ENCODE data around the gene USP9X.
"Not testable (repeated sequence)": the region's sequence is repeated elsewhere in the genome, so short reads cannot be mapped to it uniquely, and the experiment has no call there.

Gene USP9X

GRCh38 chrX:41209853-41210252 lies 124.6 kb downstream of the USP9X start:
- no peak for DNase-seq

GRCh38 chrX:41224605-41225004 lies 139.4 kb downstream of the USP9X start:
- DNase-seq: no peak

DNA sequence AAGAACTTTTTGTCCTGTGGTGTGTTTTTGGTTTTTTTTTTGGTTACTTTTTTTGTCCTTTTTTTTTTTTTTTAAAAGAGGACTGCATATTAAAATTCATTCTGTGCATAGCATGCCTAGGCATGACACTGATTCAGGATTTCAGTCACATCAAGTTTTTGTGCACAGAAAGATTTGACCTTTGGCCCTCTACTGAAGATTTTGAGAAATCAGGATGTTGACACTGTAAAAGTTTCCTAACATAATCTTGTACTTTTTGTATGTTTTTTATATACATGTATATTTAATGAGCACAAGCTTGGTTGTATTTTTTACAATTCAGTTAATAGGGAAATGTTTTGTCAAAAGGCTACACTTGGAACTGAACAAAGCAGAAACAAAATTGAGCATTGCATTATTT lies 148.7 kb downstream of the USP9X start:
- DNase-seq: no peak

DNA sequence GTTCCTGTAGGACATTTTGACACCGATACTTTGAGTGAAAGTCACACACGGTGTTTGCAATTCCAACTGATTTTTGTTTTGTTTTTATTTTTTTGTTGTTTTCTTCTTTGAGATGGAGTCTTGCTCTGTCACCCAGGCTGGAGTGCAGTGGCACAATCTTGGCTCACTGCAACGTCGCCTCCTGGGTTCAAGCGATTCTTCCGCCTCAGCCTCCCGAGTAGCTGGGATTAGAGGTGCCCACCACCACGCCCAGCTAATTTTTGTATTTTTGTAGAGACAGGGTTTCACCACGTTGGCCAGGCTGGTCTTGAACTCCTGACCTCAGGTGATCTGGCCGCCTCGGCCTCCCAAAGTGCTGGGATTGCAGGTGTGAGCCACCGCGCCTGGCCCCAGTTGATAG lies 149.2 kb downstream of the USP9X start:
- not testable (repeated sequence) for DNase-seq

GRCh38 chrX:41234962-41235361 lies 149.7 kb downstream of the USP9X start:
- no peak for DNase-seq

DNA sequence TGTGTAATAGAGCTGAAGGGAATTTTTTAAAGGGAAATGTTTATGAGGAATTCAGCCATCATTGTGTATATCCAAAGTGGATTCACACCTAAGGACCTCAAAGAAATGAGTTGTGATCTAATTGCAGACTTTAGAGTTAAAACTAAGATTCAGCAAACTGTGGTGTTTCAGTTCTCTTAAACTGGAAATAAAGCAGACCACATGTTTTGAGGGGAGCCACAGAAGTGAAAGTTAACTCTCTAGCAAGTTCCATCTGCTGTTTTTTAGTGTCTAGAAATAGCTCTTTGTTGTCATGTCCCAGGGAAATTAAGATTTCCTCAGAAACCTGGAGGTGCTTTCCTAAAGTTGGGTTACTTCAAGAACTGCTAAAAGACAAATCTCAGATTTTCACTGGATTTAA lies 151.4 kb downstream of the USP9X start:
- DNase-seq: no peak

- no peak for DNase-seq
These were observed 155.3 kb downstream of the USP9X start for GRCh38 chrX:41240509-41240908.

- no peak for DNase-seq
These were observed 156.7 kb downstream of the USP9X start for GRCh38 chrX:41241962-41242361.

DNA sequence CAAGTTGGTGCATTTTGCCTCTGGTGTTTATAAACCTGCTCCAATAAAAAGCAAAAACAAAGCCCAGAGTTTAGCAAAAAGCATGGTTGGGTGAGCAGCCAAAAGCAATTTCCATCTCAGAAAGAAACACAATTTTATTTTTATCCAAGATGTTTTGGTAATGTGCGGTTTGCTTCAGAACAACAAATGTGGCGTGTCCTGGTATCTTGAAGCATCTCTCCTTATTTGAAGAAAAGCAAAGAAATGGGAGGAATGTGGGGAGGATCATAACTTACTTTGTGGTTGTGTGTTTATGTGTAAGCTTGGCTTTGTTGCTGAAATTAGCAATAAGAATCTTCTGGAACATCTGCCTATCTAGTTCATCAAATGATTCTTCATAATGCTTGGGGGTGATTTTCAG lies 160.4 kb downstream of the USP9X start:
- DNase-seq: no peak

DNA sequence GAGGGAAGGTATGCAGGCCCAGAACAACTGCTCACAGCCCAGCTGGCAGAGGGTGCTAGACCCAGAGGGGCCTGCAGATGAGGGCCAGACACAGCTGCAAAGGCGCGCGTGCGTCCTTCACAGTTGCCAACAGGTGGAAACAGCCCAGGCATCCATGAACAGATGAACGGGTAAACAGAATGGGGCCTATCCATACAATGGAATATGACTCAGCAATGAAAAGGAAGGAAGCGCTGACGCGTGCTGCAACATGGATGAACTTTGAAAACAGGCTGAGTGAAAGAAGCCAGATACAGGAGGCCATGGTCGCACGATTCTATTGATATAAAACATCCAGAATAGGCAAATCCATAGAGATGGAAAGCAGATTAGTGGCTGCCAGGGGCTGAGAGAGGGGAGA lies 165.6 kb downstream of the USP9X start:
- DNase-seq: no peak

- no peak for DNase-seq
These were observed 172.6 kb downstream of the USP9X start for GRCh38 chrX:41257801-41258200.

- DNase-seq: no peak
These were observed 173.0 kb downstream of the USP9X start for GRCh38 chrX:41258226-41258625.

- DNase-seq: no peak
These were observed 173.6 kb downstream of the USP9X start for GRCh38 chrX:41258871-41259270.

GRCh38 chrX:41259516-41259915 lies 174.3 kb downstream of the USP9X start:
- no peak for DNase-seq

GRCh38 chrX:41265615-41266014 lies 180.4 kb downstream of the USP9X start:
- no peak for DNase-seq

DNA sequence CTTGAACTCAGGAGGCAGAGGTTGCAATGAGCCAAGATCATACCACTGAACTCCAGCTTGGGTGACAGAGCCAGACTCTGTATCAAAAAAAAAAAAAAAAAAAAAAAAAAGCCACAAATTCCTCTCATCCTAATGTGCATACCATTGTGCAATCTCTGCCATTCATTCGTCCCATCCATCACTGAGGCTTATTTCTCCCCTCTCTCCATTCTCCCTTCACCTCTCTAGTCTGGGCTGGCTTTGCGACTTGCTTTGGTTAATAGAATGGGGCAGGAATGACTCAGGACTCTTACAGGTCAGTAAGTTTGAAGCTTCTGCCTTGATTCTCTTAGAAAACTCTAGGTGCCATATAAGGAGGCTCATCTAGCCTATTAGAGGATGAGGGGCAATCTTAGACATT lies 188.4 kb downstream of the USP9X start:
- no peak for DNase-seq

DNA sequence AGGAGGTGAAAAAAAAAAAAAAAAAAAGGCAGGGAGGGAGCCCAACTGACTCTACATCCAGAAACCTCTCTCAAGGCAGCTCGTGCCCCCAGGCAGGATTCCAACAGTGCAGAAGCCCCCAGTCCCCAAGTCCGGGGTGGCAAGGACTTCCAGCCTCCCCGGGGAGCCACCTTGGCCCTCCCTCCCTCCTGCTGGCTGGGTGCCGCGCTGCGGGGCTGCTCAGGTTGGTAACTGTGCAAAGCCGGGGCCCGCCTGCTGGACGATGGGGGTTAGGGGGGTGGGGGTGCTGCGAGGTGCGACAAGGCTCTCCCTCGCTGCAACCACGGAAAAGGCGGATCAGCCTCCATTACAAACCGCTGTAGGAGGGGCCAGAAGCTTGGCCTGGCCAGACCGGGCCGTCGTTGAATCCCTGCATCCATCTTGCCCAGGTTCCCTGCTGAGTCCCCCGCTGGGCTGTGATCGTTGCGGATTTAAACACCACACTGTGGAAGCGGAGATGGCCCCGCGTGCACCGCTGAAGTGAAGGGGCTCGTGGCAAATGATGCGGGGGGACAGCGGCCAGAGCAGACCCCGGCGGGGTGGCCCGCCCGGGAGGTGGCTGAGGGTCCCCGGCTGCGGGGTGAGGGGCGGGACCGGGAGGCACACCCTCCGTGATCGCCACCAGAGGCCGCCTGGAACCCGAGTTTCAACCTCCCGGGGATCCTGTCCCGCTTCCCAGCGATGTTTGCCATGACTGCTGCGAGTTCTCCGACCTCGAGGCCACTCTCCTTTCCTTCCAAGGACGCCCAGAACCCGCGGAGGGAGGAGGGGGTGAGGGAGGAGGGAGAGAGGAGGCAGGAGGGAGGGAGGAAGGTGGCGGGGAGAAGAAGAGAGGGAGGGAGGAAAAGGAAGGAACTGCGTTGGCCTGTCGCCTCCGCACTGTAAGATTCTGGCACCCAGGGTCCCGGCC lies 190.7 kb downstream of the USP9X start:
- no peak for DNase-seq

- DNase-seq: no peak
These were observed 191.6 kb downstream of the USP9X start for GRCh38 chrX:41276661-41277506.

DNA sequence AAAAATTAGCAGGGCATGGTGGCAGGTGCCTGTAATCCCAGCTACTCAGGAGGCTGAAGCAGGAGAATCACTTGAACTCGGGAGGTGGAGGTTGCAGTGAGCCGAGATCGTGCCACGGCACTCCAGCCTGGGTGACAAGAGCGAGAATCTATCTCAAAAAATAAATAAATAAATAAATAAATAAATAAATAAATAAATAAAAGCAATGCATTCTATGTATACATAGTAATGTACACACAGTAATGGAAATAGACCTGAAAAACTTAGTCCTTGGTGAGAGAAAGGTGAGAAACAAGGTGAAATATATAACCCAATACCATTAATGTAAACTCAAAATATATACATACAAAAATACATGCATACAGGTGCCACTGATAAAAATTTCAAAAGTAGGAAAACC lies 197.1 kb downstream of the USP9X start:
- DNase-seq: not testable (repeated sequence)

GRCh38 chrX:41285928-41286327 lies 200.7 kb downstream of the USP9X start:
- not testable (repeated sequence) for DNase-seq
